Tibial artery (tissue), 4 donors: ENCODE data around the gene CACNA1A.
"Not testable (repeated sequence)": the region's sequence is repeated elsewhere in the genome, so short reads cannot be mapped to it uniquely, and the experiment has no call there.

Experiments used
- DNase-seq, 2 donors: peaks; one replicate each; pipeline ENCODE4 v3.0.0-alpha.2; 2019
- H3K27ac ChIP-seq, 2 donors: fragments of 200-600 bp; sonication (generic) in 1 of 2; 1 replicate in 1 of 2; 2 replicates in 1 of 2; pipeline ENCODE4 v1.5.1; 2018 to 2019; ENCODE audit warnings: mild to moderate bottlenecking in 1 of 2
- H3K27me3 ChIP-seq, 2 donors: fragments of 200-600 bp; sonication (generic) in 1 of 2; one replicate each; pipeline versions ENCODE4 v1.5.1 to v1.6.0; 2016 to 2019
- H3K36me3 ChIP-seq, 3 donors: fragments of 200-600 bp; sonication (generic) in 2 of 3; one replicate each; pipeline ENCODE4 v1.5.1; 2016 to 2019; ENCODE audit warnings: mild to moderate bottlenecking in 2 of 3
- H3K4me1 ChIP-seq, 4 donors: fragments of 200-600 bp; sonication (generic) in 2 of 4; 1 replicate in 3 of 4; 2 replicates in 1 of 4; pipeline ENCODE4 v1.5.1; 2016 to 2019
- H3K4me3 ChIP-seq, 2 donors: fragments of 200-600 bp; sonication (generic) in 1 of 2; 1 replicate in 1 of 2; 2 replicates in 1 of 2; pipeline ENCODE4 v1.5.1; 2018 to 2019; ENCODE audit warnings: mild to moderate bottlenecking in 2 of 2
- H3K9me3 ChIP-seq, 3 donors: fragments of 200-600 bp; sonication (generic) in 1 of 3; one replicate each; pipeline ENCODE4 v1.5.1; 2016 to 2019
- intact Hi-C: fragments of 100-400 bp; cut with DNase I; formaldehyde crosslinking; loops from one replicate; pipeline ENCODE4 v1.15.0; 2023; ENCODE audit warnings: low total_unique reads
- TF ChIP-seq, protein P1 (sequence below), 2 experiments: fragments of 200-600 bp in 1 of 2; fragments of 450-650 bp in 1 of 2; IDR thresholded peaks; one replicate each; pipeline ENCODE4 v1.5.1; 2017 to 2019; ENCODE audit warnings: antibody characterized with exemption in 2 of 2, mild to moderate bottlenecking in 1 of 2, moderate library complexity in 1 of 2

CACNA1A gene

GRCh38 chr19:13427273-13428051 is 78.8 kb downstream of the CACNA1A start:
- intact Hi-C loops, result no loop called here
- TF ChIP-seq, protein P1, sequence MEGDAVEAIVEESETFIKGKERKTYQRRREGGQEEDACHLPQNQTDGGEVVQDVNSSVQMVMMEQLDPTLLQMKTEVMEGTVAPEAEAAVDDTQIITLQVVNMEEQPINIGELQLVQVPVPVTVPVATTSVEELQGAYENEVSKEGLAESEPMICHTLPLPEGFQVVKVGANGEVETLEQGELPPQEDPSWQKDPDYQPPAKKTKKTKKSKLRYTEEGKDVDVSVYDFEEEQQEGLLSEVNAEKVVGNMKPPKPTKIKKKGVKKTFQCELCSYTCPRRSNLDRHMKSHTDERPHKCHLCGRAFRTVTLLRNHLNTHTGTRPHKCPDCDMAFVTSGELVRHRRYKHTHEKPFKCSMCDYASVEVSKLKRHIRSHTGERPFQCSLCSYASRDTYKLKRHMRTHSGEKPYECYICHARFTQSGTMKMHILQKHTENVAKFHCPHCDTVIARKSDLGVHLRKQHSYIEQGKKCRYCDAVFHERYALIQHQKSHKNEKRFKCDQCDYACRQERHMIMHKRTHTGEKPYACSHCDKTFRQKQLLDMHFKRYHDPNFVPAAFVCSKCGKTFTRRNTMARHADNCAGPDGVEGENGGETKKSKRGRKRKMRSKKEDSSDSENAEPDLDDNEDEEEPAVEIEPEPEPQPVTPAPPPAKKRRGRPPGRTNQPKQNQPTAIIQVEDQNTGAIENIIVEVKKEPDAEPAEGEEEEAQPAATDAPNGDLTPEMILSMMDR (IDR thresholded peaks at IDR 0.05), result no peak
- Histone ChIP-seq H3K4me1 (no peaks in the 10 kb centered on the region), H3K27me3 (no peaks in the 10 kb centered on the region), H3K4me3 (no peak overlapping the region), H3K27ac (no peak overlapping the region), H3K9me3 (peaks cover 0 to 16% (median 13%) of the 10 kb centered on the region in 3 donors), H3K36me3 (no peaks in the 10 kb centered on the region)
- no peak for DNase-seq

- H3K27me3 ChIP-seq, H3K4me1 ChIP-seq, H3K36me3 ChIP-seq, intact Hi-C loops, DNase-seq, H3K4me3 ChIP-seq, H3K27ac ChIP-seq: not testable (repeated sequence)
- peaks cover 0 to 20% (median 16%) of the 10 kb centered on the region in 3 donors for H3K9me3 ChIP-seq
Observed at GRCh38 chr19:13425875-13426274, 80.4 kb downstream of the CACNA1A start.

DNA sequence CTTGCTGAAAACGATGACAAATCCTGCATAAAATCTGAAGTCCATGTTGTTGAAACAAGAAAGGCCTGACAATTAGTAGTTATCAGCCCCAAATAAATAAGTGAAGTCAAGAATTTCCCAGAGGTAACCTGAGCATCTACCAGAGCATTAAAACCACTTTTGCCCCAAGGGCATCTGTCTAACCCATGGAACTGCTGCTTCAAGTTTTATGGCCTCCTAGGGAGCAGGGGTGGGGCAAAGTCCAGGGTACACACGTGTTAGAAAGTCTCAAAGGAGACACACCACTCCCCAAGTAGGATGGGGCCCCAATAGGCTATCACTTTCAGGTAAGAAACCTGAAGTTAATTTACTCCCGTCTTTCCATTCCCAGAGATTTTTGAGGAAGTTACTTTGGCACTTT is 81.1 kb downstream of the CACNA1A start:
- no peak overlapping the region for H3K4me3 ChIP-seq
- H3K36me3 ChIP-seq, result no peaks in the 10 kb centered on the region
- TF ChIP-seq, protein P1 (IDR thresholded peaks at IDR 0.05), result no peak
- H3K4me1 ChIP-seq, result no peaks in the 10 kb centered on the region
- no peak for DNase-seq
- intact Hi-C loops, result no loop called here
- H3K27me3 ChIP-seq, result no peaks in the 10 kb centered on the region
- H3K27ac ChIP-seq, result no peak overlapping the region
- peaks cover 0 to 26% (median 16%) of the 10 kb centered on the region in 3 donors for H3K9me3 ChIP-seq

GRCh38 chr19:13420780-13421179 is 85.5 kb downstream of the CACNA1A start:
- intact Hi-C loops, result no loop called here
- peaks cover 0 to 20% (median 13%) of the 10 kb centered on the region in 3 donors for H3K9me3 ChIP-seq
- no peaks in the 10 kb centered on the region for H3K4me1 ChIP-seq
- peaks cover 0 to 6% of the 10 kb centered on the region in 2 donors for H3K27me3 ChIP-seq
- TF ChIP-seq, protein P1 (IDR thresholded peaks at IDR 0.05), result no peak
- no peak overlapping the region for H3K27ac ChIP-seq
- DNase-seq, result no peak
- no peaks in the 10 kb centered on the region for H3K36me3 ChIP-seq
- no peak overlapping the region for H3K4me3 ChIP-seq

- DNase-seq, result no peak
Observed at GRCh38 chr19:13417054-13417453, 89.2 kb downstream of the CACNA1A start.

DNA sequence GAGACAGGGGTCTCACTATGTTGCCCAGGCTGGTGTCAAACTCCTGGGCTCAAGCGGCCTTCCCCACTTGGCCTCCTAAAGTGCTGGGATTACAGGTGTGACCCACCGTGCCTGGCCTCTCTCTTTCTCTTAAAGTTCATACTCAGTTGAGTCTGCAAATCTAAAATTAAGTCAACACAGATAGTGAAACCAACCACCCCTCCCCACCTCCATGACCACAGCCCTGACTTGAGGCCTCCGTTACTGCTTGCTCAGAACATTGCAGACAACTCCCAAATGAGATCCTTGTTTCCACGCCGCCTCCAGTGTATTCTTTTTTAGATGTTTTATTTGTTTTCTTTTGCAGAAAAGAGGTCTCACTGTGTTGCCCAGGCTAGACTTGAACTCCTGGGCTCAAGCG is 94.4 kb downstream of the CACNA1A start:
- no peaks in the 10 kb centered on the region for H3K36me3 ChIP-seq
- no peaks in the 10 kb centered on the region for H3K9me3 ChIP-seq
- intact Hi-C loops, result no loop called here
- TF ChIP-seq, protein P1 (IDR thresholded peaks at IDR 0.05), result no peak
- H3K27ac ChIP-seq, result no peak overlapping the region
- DNase-seq, result no peak
- no peaks in the 10 kb centered on the region for H3K4me1 ChIP-seq
- no peaks in the 10 kb centered on the region for H3K27me3 ChIP-seq
- H3K4me3 ChIP-seq, result no peak overlapping the region

More at GRCh38 chr19:13417054-13417453, 89.2 kb downstream of the CACNA1A start:
- intact Hi-C loops, result no loop called here
- Histone ChIP-seq H3K4me1 (no peaks in the 10 kb centered on the region), H3K36me3 (no peaks in the 10 kb centered on the region), H3K9me3 (peaks cover 0 to 9% (median 4%) of the 10 kb centered on the region in 3 donors), H3K27ac (no peak overlapping the region), H3K4me3 (no peak overlapping the region), H3K27me3 (peaks cover 0 to 6% of the 10 kb centered on the region in 2 donors)
- TF ChIP-seq, protein P1 (IDR thresholded peaks at IDR 0.05), result no peak
